HG03575 (cell line): ENCODE data around the gene BAIAP2L2.
"Not testable (repeated sequence)": the region's sequence is repeated elsewhere in the genome, so short reads cannot be mapped to it uniquely, and the experiment has no call there.

Experiments used
- ATAC-seq: cut with Tn5 transposase; IDR thresholded peaks from one replicate; pipeline ENCODE4 v1.9.1; 2021; ENCODE audit not compliant: unreplicated experiment, insufficient number of reproducible peaks, low FRiP score; ENCODE audit errors: extremely low read depth

Gene BAIAP2L2

GRCh38 chr22:38110008-38110862, at the start of gene BAIAP2L2:
TSS of gene BAIAP2L2 (minus strand) at chr22:38110684. CDS start at chr22:38110525, 159 bp downstream.
- ATAC-seq = no peak

GRCh38 chr22:38155703-38156102, 45.2 kb upstream of the BAIAP2L2 start:
- ATAC-seq = no peak

- not testable (repeated sequence) for ATAC-seq
These were observed 44.1 kb upstream of the BAIAP2L2 start for GRCh38 chr22:38154563-38154915.

- no peak for ATAC-seq
These were observed 43.5 kb upstream of the BAIAP2L2 start for GRCh38 chr22:38153821-38154562.

GRCh38 chr22:38151126-38151500, 40.6 kb upstream of the BAIAP2L2 start:
- no peak for ATAC-seq

- ATAC-seq = no peak
These were observed 37.8 kb upstream of the BAIAP2L2 start for GRCh38 chr22:38148245-38148644.

- ATAC-seq = not testable (repeated sequence)
These were observed 35.7 kb upstream of the BAIAP2L2 start for GRCh38 chr22:38146166-38146565.

GRCh38 chr22:38144025-38144405, 33.5 kb upstream of the BAIAP2L2 start:
- no peak for ATAC-seq

GRCh38 chr22:38142606-38143005, 32.1 kb upstream of the BAIAP2L2 start:
- no peak for ATAC-seq

GRCh38 chr22:38141217-38141973, 30.9 kb upstream of the BAIAP2L2 start:
- ATAC-seq = no peak

GRCh38 chr22:38139901-38140300, 29.4 kb upstream of the BAIAP2L2 start:
- no peak for ATAC-seq

GRCh38 chr22:38138961-38139360, 28.5 kb upstream of the BAIAP2L2 start:
- no peak for ATAC-seq

GRCh38 chr22:38137876-38138687, 27.6 kb upstream of the BAIAP2L2 start:
- ATAC-seq = no peak

- ATAC-seq = no peak
These were observed 26.1 kb upstream of the BAIAP2L2 start for GRCh38 chr22:38136607-38137006.

- ATAC-seq = no peak
These were observed 24.7 kb upstream of the BAIAP2L2 start for GRCh38 chr22:38135133-38135706.

GRCh38 chr22:38133331-38133730, 22.8 kb upstream of the BAIAP2L2 start:
- no peak for ATAC-seq

- ATAC-seq = no peak
These were observed 22.3 kb upstream of the BAIAP2L2 start for GRCh38 chr22:38132794-38133193.

GRCh38 chr22:38132136-38132535, 21.7 kb upstream of the BAIAP2L2 start:
- ATAC-seq = no peak

- no peak for ATAC-seq
These were observed 20.9 kb upstream of the BAIAP2L2 start for GRCh38 chr22:38131399-38131798.
